Dedifferentiated amniotic fluid mesenchymal stem cell (primary cell): Measurements from ENCODE around the gene NDEL1.

Source experiments
- DNase-seq: peaks from one replicate; pipeline ENCODE4 v3.0.0-alpha.2; 2016; ENCODE audit errors: extremely low spot score

Gene NDEL1

DNA sequence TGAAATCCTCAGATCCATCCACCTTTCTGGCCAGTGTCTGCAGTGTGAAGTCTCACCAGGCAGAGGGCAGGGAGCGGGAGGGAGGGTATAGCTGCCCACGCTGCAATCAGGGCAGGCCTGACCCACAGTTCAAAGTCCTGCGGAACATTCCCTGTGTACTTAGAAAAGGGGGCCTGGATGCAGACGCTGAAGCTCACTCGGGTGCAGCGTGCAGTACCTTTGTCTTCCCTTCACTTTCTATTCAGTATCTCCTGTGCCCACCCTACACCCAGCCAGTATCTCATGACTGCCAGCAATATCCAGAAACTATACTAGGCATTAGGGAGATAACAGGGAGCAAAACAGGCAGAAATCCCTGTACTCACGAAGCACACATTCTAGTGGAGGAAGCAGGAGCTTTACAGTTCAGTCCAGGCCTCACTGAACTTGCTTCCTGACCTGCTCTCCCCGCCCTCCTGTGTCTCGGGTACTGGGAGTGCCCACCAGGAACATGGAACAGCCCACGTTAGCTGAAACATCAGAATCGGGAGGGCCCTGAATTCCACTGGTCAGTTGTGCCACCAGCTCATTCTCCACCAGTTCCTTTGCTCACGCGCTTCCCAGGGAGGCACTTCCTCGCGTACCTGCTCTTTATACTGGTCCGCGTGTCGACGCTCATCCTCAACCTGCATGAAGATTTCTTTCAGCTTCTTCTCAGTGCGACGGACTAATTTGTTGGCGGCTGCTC lies 42.2 kb downstream of the NDEL1 start:
- no peak for DNase-seq

DNA sequence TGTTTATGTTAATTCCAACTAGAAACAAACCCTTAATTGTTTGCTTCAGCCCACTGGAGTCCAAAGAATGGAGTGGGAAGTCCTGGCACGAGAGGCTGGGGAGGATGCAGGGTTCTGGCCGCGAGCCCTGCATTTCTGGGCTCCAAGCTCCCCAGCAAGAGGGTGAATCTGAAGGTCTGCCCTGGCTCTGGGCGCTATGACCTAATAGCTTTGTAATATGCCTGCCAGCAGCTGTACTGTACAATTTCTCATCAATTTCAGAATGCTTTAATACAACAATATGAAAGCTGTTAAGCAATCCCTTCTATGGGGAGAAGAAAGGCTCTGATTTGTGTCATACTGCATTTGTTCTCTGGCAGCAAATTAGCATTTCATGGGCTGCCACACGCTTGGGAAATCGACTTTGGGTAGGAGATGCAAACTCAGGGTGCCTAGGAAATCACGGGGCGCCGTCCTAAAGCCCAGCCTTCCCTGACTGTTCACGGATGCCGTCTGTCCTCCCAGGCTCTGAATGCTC lies 43.8 kb downstream of the NDEL1 start:
- no peak for DNase-seq

DNA sequence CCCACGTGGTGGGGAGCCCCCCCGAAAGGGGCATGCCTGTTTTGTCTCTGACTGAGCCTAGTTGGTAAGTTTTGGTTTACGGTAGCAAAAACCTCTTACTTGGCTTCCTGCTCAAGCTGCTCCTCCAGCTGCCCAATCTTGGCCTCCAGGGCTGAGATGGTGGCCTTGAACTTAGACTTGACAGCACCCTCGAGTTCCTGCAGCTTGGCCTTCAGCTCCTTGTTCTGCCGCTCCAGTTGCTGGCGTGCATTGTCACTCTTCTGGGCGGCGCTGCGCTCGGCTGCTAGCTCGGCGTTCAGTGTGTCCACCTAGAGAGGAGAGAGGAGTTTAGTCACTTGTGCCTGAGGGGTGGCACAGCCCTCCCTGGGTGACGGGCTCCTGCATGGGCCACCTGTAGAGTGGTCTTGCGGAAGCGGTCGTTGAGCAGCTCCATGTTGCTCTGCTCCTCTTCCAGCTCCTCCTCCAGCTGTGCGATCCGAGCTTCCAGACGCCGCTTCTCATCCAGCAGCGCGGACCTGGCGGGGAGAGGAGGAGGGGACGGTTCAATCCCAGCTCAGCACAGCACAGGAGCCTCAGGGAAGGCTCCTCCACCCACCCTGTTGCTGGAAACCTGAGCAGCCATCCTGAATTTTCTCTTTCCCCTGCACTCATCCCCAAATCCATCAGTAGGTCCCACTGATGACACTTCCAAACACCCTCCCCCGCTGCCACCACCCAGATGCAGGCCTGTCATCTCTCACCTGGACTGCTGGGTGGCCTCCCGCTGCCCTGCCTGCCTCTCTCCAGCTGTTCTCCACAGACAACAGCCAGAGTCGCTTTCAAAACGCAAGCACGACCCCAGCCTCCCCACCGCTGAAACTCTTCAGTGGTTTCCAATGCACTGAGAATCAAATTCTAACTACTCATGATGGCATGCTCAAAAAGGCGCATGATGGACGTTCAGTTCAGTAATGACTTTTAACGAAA lies 44.6 kb downstream of the NDEL1 start:
- DNase-seq = no peak

DNA sequence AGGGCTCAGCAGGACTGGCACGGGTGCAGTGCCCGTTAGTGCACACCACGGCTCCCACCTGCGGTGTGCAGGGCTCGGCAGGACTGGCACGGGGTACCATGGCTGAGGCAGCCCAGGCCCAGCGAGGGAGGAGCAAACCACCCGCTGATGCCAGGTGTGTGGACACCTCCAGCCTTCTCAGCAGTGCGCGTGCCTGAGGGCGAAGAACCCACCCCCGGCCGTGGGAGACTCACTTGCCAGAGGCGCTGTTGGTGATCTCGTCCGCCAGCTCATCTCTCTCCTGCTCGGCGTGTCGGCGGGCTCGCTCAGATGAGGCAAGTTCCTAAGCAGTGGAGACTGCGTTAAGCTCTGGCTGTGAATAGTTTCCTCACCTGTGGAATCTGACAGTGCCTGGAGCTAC lies 45.4 kb downstream of the NDEL1 start:
- DNase-seq = no peak

DNA sequence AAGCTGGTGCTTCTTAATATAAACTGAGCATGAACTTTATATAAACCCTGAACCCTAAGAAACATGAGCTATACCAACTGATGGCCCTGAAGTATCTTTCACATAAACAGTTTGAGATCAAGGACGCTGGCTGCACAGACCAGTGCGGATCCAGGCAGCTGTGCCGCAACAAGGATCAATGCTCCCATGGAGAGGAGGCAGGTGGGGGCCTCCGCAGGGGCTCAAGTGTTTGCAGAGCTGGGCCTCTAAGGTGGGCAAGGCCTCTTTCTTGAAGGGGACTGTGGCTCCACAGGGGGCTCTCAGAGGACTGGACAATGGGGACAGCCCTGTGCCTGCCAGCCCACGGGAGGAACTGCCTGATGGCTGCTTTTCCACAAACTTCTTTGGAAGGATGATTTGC lies 46.0 kb downstream of the NDEL1 start:
- no peak for DNase-seq

DNA sequence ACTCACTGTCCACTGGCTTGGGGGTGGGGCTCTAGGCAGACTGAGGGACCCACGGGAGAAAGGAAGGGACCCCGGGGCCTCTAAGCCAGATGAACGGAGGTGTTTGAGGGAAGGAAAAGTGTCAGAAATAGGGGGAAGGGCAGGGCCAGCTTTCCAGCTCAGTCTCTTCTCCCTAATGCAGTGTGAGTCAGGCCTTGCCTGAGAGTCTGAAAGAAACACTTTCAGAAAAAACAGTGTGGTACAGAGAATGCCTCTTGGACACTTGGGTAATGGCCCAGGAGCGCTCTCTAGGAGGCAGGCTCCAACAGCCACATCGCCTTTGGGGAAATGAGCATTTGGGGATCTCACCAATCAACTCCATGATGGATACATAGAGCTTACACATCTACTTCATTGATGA lies 46.9 kb downstream of the NDEL1 start:
- no peak for DNase-seq

DNA sequence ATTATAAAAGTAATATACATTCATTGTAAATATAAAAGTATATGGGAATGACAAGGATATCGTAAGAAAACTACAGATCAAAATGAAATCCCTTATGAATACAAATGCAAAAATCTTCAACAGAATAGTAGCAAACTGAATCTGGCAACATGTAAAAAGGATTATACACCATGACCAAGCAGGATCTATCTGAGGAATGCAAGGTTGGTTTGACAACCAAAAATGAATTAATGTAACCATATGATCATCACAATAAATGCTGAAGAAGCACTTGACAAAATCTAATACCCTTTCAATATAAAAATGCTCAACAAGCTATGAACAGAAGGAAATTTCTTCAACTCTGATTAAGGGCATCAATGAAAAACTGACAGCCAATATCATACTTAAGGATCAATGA lies 48.8 kb downstream of the NDEL1 start:
- DNase-seq = no peak

DNA sequence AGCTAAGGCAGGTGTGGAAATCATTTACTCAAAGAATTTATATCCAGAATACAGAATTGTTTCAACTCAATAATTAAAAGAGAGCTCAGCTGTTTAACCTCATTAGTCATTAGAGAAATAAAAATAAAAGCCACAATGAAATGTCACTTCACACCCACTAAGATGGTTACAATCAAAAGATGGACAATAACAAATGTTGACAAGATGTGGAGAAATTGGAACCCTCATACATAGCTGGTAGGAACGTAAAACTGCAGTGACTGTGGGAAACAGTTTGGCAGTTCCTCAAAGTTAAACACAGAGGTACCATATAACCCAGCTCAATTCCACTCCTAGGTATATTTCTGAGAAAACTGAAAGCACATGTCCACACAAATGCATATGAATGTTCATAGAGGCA lies 49.8 kb downstream of the NDEL1 start:
- no peak for DNase-seq

DNA sequence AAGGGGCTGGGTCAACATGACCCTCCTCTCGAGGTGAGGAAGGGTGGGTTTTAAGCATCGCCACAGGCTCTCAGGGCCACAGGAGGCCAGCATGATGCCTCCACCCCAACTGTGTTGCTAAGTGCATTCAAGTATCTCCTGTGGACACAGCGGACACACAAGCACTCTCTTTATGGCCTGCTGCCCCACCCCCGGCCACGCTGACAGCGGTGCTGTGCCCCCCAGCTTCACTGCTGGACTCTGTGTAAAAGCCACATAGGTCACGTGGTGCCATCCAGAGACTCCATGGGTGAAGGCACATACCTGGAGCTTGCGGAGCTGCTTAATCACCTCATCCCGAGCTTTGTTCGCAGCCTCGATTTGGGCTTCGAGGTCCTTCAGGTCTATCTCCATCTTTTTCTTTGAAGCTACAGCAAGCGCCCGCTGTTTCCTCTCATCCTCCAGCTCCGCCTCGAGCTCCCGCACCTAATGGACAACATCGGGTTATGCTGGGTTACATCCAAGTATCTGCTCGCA lies 51.5 kb downstream of the NDEL1 start:
- no peak for DNase-seq

DNA sequence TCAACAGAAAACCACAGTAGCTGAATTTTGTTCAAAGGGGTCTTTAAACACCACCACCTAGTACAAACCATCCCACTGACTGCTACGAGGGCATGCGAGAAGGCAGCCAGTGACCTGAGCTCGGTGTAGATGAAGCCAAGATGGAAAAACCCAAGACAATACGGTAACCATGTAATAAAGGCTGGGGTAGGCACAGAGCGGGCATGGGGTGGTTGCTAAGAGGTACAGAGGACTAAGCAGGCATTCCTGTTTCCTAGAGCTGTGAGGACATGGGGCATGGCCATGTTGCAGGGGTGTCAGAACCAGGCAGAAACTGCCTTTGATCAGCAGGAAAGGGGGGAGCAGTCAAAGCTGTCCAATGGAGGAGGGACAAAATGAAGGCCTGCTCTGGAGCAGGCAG lies 52.1 kb downstream of the NDEL1 start:
- DNase-seq = no peak

DNA sequence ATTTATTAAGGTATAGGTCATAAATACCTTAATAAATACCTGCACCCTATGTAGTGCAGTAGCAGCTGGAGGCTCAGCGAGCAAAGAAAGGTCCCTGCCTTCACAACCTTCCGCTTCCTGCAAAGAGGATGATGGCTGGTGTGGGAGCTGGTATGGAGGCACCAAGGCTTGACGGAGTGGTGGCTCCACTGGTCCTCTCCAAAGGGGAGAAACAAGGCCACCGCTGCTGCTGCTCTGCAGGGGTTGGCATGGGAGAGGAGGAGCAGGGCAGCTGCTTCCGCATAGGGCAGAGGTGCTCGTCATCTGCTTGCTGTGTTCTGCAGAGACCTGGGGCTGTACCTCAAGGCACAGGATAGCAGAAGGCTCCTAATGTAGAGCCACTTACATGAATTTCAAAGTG lies 52.8 kb downstream of the NDEL1 start:
- no peak for DNase-seq

DNA sequence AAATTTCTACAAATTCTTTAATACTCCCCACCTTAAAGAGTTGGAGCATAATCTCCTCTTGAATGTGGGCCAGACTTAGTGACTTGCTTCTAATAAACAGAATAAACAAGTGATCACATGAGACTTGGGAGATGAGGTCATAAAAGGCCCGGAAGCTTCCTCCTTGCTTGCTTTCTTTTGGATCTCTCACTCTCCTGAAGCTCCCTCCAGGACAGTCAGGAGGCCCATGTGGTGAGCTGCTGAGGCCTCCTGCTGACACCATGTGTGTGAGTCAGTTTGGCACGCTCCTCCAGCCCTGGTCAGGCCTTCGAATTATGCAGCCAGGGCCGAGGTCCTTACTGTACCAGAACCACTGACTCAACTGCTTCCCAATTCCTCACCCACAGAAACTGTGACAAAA lies 53.2 kb downstream of the NDEL1 start:
- DNase-seq = peak; percentile 71

DNA sequence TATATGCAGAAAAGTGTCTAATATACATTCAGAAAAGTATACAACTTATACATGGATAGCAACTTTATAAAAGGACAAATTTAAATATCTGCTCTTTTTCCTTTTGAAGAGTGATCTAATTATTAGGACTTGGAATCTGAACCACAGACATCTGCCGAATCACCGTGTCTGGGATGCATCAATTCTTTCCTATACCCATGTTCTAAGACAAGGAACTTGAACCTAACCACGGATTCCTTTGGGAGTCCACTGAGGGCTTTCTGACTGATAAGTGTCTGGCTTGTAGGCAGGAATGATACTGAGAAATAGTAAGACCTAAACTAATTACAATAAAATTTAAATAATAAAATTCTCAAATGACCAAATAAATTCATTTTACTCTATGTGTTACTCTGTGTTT lies 54.2 kb downstream of the NDEL1 start:
- DNase-seq = no peak

DNA sequence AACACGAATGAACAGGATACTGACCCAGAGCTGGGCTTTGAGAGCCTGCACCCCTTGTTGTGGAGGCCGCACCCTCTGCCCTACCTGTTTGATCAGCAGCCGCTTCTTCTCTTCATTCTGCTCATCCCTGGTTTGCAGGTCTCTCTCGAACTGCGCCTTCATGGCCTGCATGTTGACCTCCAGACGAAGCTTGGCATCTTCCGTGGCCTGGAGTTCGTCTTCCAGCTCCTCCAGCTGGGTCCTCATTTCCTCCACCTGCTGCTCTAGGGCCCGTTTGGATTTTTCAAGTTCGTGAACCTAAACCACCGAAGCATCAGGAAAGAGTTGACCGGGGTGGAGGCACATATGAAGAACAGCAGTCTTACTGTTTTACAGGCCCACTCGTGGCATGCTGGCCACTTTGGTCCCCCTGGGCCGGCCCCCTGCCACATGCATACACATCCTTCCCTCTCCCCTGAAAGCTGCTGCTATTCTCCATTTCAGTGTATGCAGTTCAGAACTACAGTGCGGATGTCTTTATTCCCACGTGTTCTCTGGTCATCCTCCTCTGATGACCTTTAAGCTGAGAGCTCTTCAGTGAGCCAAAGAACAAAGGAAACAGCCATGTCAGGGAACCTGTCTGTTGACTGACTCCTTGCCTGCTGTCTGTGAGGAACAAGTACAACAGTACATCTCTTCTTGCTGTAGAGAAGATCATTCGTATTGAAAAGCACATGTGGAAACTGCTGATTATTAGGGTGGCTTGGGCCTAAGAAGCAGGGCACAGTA lies 54.8 kb downstream of the NDEL1 start:
- DNase-seq = no peak

DNA sequence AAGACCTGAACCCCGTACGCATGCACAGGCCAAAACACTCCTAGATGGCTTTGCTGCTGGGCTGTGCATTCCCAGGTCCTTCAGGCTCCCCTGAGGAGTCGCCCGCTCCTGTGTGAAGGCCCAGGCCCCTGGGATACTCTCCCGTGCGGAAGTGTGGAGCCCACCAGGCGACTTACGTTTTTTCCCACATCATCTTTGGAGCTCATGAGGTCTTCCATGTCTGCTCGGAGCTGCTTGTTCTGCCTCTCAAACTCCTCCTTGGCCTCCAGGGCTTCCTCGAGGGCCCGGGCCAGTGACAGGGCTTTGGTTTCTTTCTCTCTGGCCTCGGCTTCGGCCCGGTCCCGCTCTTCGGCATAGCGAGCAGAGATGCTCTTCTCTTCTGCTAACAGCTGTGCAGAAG lies 56.4 kb downstream of the NDEL1 start:
- no peak for DNase-seq

DNA sequence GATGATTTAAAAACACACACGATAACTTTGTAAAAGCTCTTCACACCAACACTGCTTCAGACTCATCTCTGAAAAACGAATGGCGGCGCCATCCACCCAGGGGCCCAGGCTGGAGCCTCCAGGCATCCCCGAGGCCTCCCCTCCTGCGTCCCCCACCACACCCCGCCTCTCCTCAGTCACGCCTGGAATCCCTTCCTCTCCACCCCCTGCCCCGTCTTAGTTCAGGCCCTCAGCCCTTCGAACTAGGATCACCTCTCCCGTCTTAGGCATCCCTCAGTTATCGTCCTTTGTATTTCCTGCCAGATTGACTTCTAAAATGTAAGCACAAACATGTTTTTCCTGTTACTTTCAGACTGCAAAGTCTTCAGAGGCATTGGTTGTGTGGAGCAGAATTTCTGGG lies 58.3 kb downstream of the NDEL1 start:
- DNase-seq = no peak

DNA sequence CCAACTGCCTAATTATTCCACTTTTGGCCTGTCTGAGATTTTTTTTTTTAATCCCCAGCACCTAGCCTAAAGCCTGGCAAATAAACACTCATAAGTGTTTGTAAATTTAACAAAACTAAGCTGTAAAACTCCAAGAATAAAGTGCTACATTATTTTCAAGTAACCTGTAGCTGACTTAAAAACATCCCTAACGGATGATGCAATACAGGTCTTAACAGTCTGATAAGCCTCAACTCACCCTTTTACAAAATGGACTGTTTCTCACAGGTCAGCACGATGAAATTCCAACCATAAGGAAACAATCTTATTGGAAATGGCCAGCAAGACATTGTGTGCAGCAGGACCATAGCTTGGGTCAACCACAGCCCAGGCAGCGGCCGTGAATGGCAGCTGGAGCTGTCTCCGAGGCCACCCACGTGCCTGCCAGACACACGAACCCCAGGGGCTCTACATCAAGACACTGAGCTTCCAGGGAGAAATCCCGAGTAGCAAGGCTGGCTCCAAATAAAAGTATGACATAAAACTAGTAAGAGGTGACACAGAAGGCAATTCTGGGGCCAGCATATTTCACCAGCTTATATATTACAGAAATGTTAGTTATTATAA lies 58.9 kb downstream of the NDEL1 start:
- DNase-seq = no peak

DNA sequence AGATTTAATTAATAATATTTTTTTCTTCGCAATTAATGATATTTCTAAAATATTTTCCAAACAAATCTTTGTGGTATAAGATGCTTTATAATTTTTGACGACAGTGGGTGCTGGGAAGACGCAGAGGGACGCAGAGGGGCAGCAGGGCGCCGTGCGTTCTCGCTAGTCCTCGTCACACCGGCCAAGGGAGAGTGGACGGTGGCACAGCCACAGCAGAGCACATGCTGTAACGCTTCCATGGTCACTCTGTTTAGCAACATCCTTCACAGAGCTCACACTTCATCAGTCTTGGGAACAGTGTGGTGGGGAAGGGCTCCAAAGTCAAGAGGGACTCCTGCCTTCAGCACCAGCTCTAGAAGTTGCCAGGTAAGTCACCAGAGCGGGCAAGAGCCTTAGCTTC lies 60.4 kb downstream of the NDEL1 start:
- no peak for DNase-seq

DNA sequence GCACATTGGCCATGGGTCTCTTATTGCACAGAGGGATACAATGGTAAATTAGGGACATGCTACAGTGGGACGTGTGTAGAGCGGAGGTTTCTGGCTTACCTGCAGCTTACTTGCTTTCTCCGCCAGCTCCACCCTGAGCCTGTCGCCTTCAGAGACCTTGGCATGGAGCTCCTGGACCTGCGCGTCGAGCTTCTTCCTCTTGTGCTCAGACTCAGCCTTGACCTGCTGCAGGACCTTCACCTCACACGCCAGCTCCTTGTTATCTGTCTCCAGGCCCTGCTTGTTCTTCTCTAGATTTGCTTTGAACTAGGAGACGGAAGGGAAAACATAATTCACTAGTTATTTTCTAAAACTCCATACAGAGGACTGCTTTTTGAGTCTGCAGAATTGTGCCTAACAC lies 63.5 kb downstream of the NDEL1 start:
- DNase-seq = no peak

DNA sequence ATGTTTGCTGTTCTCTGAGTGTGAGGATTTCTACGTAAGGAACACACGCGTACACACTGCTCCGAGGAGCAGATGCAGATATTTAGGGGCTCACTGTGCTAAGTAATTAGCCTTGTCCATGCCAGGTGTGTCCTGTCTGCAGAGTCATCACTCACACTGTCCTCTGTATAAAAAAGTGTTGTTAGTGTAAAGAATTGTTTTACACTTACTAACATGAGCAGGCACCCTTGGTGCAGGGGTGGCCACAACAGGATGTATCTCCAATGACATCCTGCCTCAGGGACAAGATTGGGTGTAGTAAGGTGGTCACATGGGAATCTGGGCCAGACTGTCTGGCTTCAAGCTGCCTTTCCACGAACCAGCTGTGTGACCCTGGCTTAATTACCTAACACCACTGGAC lies 63.9 kb downstream of the NDEL1 start:
- no peak for DNase-seq

DNA sequence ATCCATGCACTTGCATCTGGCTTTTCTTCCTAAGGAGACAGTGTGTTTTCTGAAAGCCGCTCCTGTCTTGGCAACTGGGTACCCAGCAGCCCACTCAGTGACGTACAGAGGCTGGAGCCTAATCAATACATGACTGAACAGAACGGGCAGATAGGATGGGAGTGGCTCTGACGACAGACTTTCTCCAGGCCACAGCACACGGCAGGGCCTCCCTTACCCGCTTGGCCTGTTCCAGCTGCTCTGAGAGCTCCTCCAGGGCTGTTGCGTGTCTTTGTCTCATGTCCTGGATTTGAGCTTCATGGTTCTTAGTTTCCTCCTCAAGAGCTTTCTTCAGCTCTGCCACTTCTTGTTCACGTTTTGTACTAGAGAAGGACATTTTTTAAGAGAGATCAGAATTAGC lies 64.9 kb downstream of the NDEL1 start:
- no peak for DNase-seq

DNA sequence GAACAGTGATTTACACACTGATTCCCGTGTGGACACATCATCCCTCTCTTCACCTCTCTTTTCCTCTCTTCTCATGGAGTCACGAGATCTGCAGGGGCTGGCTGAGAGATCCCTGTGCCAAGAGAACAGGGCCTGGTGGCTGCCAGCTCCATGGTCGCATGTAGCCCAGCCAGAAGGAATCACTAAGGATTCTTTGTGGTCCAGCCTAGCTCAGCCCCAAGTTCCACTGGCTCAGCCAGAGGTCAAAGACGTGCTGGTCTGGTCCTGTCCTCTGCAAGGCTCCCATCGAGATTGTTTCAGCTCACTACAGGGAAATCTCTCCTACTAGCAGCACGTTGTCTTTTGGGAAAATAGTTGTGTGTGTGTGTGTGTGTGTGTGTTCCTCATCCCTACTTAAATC lies 66.4 kb downstream of the NDEL1 start:
- DNase-seq = no peak
